ENCODE measurements around the gene CPD.
"Not testable (repeated sequence)": the region's sequence is repeated elsewhere in the genome, so short reads cannot be mapped to it uniquely, and the experiment has no call there.

CPD gene

GRCh38 chr17:30378825-30379302 lies at the start of gene CPD:
Gene CPD, plus strand, starts transcription at chr17:30378927. Its CDS starts 54 bp downstream, at chr17:30378981.
- DNase-seq (ENCODE audit: low spot score) = peak; percentile 96

GRCh38 chr17:30332057-30332542 lies 46.6 kb upstream of the CPD start:
- DNase-seq (ENCODE audit: low spot score) = no peak

DNA sequence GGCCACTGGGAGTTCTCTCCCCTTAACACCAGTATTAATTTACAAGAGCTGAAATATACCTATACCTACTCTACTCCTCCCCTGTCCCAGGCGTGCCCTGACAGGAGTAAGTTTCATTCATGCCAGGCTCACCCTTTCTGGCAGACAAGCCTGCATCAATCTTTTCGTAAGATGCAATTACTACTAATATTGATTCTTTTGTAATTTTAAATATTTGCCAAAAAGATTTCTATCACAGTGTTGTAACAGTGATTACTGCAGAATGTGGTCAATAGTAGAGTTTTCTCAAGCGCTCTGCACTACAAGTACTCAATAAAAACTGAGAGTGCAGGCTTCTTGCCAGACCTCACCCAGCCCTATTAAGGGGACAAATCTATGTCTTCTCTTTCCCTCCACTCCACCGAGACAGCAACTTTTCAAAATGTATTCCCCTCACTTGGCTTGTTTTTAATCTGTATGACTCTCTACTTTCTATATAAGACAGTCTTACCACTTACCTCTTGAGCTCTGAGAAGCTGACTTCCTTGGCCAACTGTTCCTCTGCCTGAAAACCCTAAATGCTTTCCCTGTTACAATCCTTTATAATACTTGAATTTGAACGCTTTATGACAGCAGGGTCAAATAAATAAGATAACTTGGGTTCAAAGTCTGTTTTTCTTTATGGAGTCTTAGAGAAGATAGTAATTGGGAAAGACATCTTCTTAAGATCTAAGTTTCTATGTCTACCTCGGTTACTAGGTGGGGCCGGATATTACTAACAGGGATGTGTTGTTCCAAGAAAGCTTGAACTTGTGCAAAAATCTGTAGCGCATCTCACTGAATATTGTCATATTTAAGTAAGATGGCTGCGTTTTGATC lies 45.0 kb upstream of the CPD start, which contains the start of gene TMIGD1:
Gene TMIGD1 (minus strand): TSS at position 555 of the 858 bp plus-strand sequence. CDS start 1,924 bp downstream, outside the sequence.
- no peak for DNase-seq (ENCODE audit: low spot score)

GRCh38 chr17:30334421-30334820 lies 44.3 kb upstream of the CPD start:
- no peak for DNase-seq (ENCODE audit: low spot score)

- no peak for DNase-seq (ENCODE audit: low spot score)
These were observed 42.2 kb upstream of the CPD start for GRCh38 chr17:30336369-30337171.

- no peak for DNase-seq (ENCODE audit: low spot score)
These were observed 41.2 kb upstream of the CPD start for GRCh38 chr17:30337393-30337999.

DNA sequence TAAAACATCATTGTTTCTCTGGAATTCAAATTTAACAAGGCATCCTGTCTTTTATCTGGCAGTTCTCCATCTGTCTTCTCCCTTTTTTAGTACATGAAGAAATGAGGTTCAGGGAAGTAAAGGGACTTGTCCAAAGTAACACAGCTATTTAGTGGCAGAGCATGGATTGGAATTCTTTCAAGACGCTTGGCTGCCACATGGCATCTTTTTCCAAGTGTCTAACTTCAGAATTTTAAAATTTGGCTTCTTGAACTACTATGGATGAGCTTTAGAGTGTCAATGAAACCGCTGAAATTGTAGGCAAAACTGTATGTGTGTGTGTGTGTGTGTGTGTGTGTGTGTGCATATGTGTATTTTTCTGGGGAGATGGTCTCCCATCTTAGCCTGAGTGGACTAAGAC lies 39.6 kb upstream of the CPD start:
- DNase-seq (ENCODE audit: low spot score) = no peak

DNA sequence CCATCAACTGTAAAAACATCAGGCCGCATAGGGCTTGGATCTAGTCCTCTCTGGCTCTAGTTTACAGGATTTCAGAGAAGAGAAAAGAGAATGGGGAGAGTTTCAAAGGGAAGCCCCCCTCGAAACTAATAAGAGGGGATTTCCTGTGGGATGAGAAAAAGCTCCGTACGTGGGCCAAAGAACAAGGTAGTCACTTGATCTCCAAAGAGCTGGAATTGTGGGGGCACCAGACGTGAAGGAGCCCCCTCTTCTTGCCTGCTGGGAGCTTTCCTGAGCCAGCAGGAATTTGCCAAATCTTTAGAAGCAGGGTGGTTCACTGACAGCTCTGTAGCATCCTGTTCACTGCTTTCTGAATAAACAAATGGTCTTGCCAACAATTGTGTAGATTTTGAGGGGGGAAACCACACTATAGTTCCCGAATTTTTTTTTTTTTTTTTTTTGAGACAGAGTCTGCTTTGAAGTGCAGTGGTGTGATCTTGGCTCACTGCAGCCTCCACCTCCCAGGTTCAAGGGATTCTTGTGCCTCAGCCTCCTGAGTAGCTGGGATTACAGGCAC lies 37.8 kb upstream of the CPD start:
- DNase-seq (ENCODE audit: low spot score) = no peak

GRCh38 chr17:30341703-30342249 lies 37.0 kb upstream of the CPD start:
- no peak for DNase-seq (ENCODE audit: low spot score)

- not testable (repeated sequence) for DNase-seq (ENCODE audit: low spot score)
These were observed 35.5 kb upstream of the CPD start for GRCh38 chr17:30343244-30343643.

GRCh38 chr17:30343796-30344195 lies 34.9 kb upstream of the CPD start:
- no peak for DNase-seq (ENCODE audit: low spot score)

DNA sequence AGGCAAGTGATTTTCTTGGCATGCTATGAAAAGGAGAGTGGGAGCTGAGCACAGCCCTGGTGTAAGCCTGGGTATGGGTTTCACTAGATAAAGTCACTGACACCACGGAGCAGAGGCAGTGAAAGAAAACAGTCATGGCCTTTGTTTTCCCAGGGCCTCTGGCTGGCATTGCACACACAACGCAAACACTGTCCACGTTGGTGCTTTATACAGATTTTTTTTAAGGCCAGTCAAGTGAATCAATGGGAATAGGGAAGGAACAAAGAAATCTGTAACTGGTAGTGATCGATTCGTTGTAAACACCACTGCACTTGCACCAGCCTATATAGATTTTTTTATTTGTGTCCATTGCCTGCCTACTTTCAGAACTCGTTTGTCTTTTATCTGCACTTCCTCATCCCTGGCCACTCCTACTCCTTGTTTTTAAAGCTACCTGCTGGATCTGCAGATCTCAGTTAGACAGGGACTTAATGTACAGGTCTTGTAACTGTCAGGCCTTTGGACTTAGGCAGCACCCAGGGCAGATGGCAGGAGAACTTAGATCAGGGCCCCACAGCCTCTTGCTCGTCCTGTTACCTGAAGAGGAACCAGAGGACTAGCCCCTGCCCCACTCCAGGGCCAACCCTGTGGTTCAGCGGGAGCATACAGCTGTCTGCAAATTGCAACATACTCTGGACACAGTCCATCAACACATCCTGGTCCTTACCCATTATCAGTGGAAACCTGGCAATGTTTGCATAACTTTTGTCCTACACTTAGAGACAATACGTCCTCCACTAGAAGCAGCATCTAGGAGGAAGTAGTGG lies 34.2 kb upstream of the CPD start:
- DNase-seq (ENCODE audit: low spot score) = no peak

DNA sequence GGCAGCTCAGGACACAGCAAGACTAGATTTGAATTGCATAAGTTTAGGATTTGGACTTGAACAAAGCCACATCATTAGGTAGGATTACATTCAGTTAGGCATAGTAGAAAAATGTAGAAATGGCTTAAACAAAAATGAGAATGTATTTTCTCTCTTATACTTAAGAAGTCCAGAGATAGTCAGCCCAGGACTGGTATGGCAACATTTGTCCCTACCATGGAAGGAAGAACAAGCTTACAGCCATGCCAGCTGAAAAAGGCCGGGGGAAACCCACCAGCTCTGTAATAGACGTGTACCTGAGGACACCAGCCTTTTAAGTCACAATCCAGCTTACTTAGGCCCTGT lies 33.7 kb upstream of the CPD start:
- DNase-seq (ENCODE audit: low spot score) = no peak

DNA sequence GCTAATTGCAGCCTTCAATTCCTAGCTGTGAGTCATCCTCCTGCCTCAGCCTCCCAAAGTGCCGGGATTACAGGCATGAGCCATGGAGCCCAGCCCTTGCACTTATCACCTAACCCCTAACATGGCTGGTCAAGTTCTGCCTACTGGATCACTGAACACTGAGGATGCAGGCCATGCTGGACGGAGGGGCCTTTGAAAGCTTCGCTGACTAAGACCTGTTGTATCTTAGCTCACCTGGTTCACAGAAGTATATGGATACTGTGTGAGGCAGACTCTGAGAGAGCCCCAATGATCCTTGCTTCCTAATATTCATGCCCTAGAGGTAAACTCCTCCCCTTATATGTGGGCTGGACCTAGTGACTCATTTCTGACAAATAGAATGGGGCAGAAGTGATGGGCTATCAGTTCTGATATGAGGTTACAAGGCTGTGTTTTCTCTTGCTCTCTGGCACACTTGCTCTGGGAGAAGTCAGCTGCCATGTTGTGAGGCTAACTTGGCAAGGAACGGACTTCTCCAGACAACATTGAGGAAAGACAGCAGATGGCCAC lies 33.1 kb upstream of the CPD start:
- no peak for DNase-seq (ENCODE audit: low spot score)

DNA sequence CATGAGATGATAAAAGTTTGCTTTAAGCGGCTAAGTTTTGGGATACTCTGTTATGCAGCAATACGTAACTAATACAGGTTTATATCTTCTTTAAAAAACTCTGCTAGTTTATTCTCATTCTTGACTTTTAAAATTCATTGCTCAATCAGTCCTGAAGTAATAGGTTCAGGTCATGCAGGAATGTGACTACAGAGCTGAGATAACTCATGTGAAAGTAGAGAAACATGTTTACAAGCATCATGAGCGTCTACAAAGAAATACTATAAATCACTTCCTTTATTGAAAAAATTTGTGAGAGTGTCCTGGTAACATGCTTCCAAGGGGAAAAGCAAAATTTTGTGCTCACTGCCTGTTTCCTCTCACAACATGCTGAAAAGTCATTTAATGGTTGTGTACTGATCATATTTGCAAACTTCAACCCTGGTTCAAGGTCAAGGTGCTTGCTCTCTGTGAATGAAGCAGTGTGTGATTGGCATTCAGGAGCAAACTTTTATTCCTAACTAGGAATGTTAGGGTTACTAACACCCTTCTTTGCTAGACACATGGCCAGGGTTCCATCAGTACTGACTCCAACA lies 32.4 kb upstream of the CPD start:
- DNase-seq (ENCODE audit: low spot score) = no peak

DNA sequence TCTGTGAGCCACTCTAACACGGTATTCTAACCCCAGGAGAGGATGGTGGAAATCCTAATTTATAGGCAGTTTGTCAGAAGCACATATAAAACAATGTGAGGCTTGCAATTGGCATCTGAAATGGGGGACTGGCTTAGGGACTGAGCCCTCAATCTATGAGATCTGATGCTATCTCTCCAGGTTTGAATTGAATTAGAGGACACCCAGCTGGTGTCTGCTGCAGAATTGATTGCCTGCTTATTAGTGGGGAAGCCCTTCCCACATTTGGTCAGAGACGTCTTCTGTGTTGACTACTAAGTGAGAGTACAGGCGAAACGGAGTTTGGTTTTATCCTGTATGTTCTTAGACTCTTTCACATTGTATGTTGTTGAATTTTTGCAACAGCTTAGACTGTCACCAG lies 31.2 kb upstream of the CPD start:
- DNase-seq (ENCODE audit: low spot score) = no peak

GRCh38 chr17:30349252-30349651 lies 29.5 kb upstream of the CPD start:
- DNase-seq (ENCODE audit: low spot score) = no peak

DNA sequence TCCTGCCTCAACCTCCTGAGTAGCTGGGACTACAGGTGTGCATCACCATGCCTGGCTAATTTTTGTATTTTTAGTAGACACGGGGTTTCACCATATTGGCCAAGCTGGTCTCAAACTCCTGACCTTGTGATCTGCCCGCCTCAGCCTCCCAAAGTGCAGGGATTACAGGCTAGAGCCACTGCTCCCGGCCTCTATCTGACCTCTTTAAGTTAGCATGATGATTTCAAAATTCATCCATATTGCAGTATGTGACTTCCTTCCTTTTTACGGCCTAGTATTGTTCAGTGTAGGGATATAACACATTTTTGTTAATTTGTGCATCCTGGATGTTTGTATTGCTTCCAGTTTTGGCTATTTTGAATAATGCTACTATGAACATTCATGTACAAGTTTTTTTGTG lies 27.5 kb upstream of the CPD start:
- DNase-seq (ENCODE audit: low spot score) = not testable (repeated sequence)

GRCh38 chr17:30351735-30352134 lies 27.0 kb upstream of the CPD start:
- DNase-seq (ENCODE audit: low spot score) = no peak

DNA sequence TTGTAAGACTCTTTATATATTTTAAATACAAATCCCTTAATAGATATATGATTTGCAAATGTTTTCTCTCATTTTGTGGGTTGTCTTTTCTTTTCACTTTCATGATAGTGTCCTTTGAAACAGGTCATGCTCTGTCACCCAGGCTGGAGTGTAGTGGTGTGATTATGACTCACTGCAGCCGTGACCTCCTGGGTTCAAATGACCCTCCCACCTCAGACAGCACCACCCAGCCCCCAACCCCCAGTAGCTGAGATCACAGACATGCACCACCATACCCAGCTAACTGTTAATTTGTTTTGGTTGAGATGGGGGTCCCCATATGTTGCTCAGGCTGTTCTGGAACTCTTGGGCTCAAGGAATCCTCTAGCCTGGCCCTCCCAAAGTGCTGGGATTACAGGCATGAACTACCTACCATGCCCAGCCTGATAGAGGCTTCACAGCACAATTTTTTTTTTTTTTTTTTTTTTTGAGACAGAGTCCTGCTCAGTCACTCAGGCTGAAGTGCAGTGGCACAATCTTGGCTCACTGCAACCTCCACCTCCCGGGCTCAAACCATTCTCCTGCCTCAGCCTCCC lies 26.4 kb upstream of the CPD start:
- no peak for DNase-seq (ENCODE audit: low spot score)

All from hepatic stellate cell (primary cell).